Measurements from ENCODE around the gene NFIB. TPM values are rescaled to one million over a fixed set of nuclear protein-coding genes. Genes with fewer than 3 reads are reported as not detected.

Gene NFIB
- total and polyA plus RNA-seq, 2 of the 4 experiments (the other 2 are of a cell fraction): 1.4 to 2.0 TPM

DNA sequence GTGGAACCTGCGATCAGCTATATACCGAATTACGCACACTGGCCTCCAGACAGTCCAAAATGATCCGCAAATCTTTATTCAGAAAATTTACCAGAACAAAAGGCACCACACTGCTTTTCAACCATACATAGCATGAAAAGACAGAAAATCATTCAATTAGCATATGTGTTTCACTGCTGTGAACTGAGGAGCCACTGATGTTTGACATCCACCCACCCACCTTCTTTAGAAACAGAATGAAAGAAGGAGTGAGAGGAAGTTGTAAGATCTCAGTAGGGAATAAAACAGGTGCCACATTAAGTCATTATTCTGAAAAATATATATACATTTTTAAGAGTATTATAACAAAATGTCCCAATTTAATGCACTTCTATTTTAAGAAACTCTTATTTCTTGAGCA, 156.8 kb downstream of the NFIB start:
- Histone ChIP-seq H3K9me1 (ENCODE audit: insufficient read depth, low read length) (no peaks in the 10 kb centered on the region), H4K8ac (ENCODE audit: low read depth in 2 of 2, low read length in 2 of 2) (no peak overlapping the region), H4K20me1 (ENCODE audit: insufficient read depth, low read length) (no peaks in the 10 kb centered on the region), H4K5ac (ENCODE audit: low read depth, low read length) (no peak overlapping the region), H3K23ac (ENCODE audit: low read depth, low read length) (no peak overlapping the region), H3K4me1 (ENCODE audit: control insufficient read depth, insufficient read depth, low read length) (no peaks in the 10 kb centered on the region), H2BK5ac (ENCODE audit: low read depth, low read length, poor library complexity, severe bottlenecking) (no peak overlapping the region), H4K91ac (ENCODE audit: insufficient read depth, low read depth, low read length) (no peak overlapping the region), H3K27ac (ENCODE audit: insufficient read depth, low read length) (no peak overlapping the region), H3K4me2 (ENCODE audit: low read depth, low read length) (no peak overlapping the region), H3K56ac (ENCODE audit: extremely low read depth, insufficient read depth, low read length) (no peak overlapping the region), H3K9me3 (ENCODE audit: control insufficient read depth, insufficient read depth, low read length) (no peaks in the 10 kb centered on the region), H3K4me3 (ENCODE audit: insufficient read depth, low read depth, low read length) (no peak overlapping the region), H3K9ac (ENCODE audit: low read depth, low read length) (no peak overlapping the region), H3K14ac (replicated peaks; ENCODE audit: low read depth, low read length) (no peak overlapping the region), H2BK20ac (ENCODE audit: low read depth, low read length) (no peak overlapping the region), H3K79me1 (ENCODE audit: low read depth in 1 of 2, low read length in 2 of 2) (no peaks in the 10 kb centered on the region), H3K4ac (ENCODE audit: low read depth, low read length) (no peak overlapping the region), H2AK5ac (ENCODE audit: low read depth, low read length) (no peak overlapping the region), H2AK9ac (replicated peaks; ENCODE audit: low read depth, low read length, poor library complexity) (no peak overlapping the region), H2BK15ac (ENCODE audit: low read depth, low read length) (no peak overlapping the region), H2BK120ac (ENCODE audit: low read depth, low read length) (no peak overlapping the region), H3K36me3 (ENCODE audit: control insufficient read depth, insufficient read depth, low read length) (no peaks in the 10 kb centered on the region), H2AFZ (replicated peaks; ENCODE audit: low read length, poor library complexity) (no peak overlapping the region), H3K18ac (ENCODE audit: low read depth, low read length) (no peak overlapping the region), H3K27me3 (ENCODE audit: control insufficient read depth, insufficient read depth, low read length) (0 out of 2 replicates have a peak, but pooled peaks cover 1% of the 10 kb centered on the region)
- BruUV-seq (replicated peaks): no TSS peak
- in situ Hi-C loops (cut with MboI; ENCODE audit: low sequenced_read_pairs): no loop called here
- dilution Hi-C loops (cut with HindIII; ENCODE audit: low sequenced_read_pairs, unreplicated experiment): no loop called here
- ChIA-PET CTCF (no interaction called here), POLR2A (ENCODE audit: unreplicated experiment) (no interaction called here)
- TF ChIP-seq, protein P1, sequence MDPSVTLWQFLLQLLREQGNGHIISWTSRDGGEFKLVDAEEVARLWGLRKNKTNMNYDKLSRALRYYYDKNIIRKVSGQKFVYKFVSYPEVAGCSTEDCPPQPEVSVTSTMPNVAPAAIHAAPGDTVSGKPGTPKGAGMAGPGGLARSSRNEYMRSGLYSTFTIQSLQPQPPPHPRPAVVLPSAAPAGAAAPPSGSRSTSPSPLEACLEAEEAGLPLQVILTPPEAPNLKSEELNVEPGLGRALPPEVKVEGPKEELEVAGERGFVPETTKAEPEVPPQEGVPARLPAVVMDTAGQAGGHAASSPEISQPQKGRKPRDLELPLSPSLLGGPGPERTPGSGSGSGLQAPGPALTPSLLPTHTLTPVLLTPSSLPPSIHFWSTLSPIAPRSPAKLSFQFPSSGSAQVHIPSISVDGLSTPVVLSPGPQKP (IDR thresholded peaks at IDR 0.05; ENCODE audit: borderline replicate concordance, low read depth, low read length): no peak
- TF ChIP-seq FOS (IDR thresholded peaks at IDR 0.05; ENCODE audit: low read depth, low read length) (no peak), CEBPB (IDR thresholded peaks at IDR 0.05; ENCODE audit: low read depth, low read length) (no peak), CHD1 (IDR thresholded peaks at IDR 0.05; ENCODE audit: low read depth, low read length) (no peak), MAFK (IDR thresholded peaks at IDR 0.05; ENCODE audit: low read depth, low read length) (no peak), MXI1 (IDR thresholded peaks at IDR 0.05; ENCODE audit: borderline replicate concordance, low read depth, low read length) (no peak), MAZ (IDR thresholded peaks at IDR 0.05; ENCODE audit: borderline replicate concordance, low read depth, low read length) (no peak), POLR2A (IDR thresholded peaks at IDR 0.05; ENCODE audit: low read depth, low read length) (no peak), RCOR1 (IDR thresholded peaks at IDR 0.05; ENCODE audit: insufficient replicate concordance, low read length) (no peak), RFX5 (IDR thresholded peaks at IDR 0.05; ENCODE audit: low read depth, low read length) (no peak), SMC3 (IDR thresholded peaks at IDR 0.05; ENCODE audit: low read depth, low read length) (no peak), RAD21 (IDR thresholded peaks at IDR 0.05; ENCODE audit: low read length) (no peak), BHLHE40 (IDR thresholded peaks at IDR 0.05; ENCODE audit: low read depth, low read length) (no peak)
- TF ChIP-seq, protein P2, sequence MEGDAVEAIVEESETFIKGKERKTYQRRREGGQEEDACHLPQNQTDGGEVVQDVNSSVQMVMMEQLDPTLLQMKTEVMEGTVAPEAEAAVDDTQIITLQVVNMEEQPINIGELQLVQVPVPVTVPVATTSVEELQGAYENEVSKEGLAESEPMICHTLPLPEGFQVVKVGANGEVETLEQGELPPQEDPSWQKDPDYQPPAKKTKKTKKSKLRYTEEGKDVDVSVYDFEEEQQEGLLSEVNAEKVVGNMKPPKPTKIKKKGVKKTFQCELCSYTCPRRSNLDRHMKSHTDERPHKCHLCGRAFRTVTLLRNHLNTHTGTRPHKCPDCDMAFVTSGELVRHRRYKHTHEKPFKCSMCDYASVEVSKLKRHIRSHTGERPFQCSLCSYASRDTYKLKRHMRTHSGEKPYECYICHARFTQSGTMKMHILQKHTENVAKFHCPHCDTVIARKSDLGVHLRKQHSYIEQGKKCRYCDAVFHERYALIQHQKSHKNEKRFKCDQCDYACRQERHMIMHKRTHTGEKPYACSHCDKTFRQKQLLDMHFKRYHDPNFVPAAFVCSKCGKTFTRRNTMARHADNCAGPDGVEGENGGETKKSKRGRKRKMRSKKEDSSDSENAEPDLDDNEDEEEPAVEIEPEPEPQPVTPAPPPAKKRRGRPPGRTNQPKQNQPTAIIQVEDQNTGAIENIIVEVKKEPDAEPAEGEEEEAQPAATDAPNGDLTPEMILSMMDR (conservative IDR thresholded peaks at IDR 0.05; ENCODE audit: low read depth, low read length): no peak
- TF ChIP-seq, protein P3, sequence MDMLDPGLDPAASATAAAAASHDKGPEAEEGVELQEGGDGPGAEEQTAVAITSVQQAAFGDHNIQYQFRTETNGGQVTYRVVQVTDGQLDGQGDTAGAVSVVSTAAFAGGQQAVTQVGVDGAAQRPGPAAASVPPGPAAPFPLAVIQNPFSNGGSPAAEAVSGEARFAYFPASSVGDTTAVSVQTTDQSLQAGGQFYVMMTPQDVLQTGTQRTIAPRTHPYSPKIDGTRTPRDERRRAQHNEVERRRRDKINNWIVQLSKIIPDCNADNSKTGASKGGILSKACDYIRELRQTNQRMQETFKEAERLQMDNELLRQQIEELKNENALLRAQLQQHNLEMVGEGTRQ (IDR thresholded peaks at IDR 0.05; ENCODE audit: low read depth, low read length): no peak
- intact Hi-C loops (cut with micrococcal nuclease): no loop called here
- DNase-seq: no peak
- no peak for ATAC-seq (ENCODE audit: low read depth)
- WGBS, 2 experiments (ENCODE audit: extremely low coverage in 2 of 2, insufficient read length in 1 of 2): 82% methylated on average over 4 of the region's 4 CpGs; no CpG with 5 or more reads in 1 of the 2 experiments
